ENCODE results near the gene TEX26.

DNA sequence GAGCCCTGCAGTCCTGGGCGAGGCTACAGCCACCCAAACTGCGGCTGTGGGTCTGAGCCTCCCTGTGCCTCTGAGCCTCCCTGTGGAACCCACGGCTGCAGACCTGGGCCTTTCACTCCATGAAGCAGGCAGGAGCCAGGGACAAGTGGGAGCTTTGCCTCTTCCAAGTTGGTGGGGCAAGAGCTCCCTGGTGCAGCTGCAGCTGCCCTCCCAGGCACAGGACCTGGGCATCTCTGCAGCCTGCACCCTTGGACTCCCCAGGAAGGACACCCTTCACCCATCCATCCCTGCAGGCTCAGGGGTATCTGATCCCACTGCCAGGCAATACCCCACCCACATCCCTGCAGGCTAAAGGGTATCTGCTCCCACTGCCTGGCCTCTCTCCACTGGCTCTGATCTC, 2.3 kb downstream of the TEX26 start:
- TF ChIP-seq, protein P1, sequence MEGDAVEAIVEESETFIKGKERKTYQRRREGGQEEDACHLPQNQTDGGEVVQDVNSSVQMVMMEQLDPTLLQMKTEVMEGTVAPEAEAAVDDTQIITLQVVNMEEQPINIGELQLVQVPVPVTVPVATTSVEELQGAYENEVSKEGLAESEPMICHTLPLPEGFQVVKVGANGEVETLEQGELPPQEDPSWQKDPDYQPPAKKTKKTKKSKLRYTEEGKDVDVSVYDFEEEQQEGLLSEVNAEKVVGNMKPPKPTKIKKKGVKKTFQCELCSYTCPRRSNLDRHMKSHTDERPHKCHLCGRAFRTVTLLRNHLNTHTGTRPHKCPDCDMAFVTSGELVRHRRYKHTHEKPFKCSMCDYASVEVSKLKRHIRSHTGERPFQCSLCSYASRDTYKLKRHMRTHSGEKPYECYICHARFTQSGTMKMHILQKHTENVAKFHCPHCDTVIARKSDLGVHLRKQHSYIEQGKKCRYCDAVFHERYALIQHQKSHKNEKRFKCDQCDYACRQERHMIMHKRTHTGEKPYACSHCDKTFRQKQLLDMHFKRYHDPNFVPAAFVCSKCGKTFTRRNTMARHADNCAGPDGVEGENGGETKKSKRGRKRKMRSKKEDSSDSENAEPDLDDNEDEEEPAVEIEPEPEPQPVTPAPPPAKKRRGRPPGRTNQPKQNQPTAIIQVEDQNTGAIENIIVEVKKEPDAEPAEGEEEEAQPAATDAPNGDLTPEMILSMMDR (IDR thresholded peaks at IDR 0.05) = no peak
- TF ChIP-seq POLR2A (IDR thresholded peaks at IDR 0.05) = no peak

Measured in adrenal gland (tissue), 5 donors.